ENCODE results near the gene SGCD.

Gene SGCD

DNA sequence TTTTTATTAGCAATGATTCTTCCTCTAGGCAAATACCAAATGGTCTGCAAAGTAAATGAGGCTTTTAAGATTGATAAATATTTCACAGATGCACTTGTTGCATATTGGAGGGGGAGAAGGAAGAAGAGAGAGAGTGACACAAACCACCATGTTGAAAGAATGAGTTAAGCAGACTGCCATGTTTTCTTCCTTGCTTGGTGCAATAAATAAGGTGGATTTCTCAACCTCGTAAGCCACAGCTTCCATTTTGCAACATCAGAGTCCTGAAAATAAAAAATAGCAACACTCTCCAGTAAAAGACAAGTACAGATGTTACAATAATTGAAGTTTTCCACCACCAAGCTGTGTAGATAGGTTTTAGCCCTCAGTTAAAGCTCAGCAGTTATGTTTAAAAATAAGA lies 202.9 kb downstream of the SGCD start:
- DNase-seq (ENCODE audit: extremely low read depth, low read depth), result no peak
- TF ChIP-seq, protein P1, sequence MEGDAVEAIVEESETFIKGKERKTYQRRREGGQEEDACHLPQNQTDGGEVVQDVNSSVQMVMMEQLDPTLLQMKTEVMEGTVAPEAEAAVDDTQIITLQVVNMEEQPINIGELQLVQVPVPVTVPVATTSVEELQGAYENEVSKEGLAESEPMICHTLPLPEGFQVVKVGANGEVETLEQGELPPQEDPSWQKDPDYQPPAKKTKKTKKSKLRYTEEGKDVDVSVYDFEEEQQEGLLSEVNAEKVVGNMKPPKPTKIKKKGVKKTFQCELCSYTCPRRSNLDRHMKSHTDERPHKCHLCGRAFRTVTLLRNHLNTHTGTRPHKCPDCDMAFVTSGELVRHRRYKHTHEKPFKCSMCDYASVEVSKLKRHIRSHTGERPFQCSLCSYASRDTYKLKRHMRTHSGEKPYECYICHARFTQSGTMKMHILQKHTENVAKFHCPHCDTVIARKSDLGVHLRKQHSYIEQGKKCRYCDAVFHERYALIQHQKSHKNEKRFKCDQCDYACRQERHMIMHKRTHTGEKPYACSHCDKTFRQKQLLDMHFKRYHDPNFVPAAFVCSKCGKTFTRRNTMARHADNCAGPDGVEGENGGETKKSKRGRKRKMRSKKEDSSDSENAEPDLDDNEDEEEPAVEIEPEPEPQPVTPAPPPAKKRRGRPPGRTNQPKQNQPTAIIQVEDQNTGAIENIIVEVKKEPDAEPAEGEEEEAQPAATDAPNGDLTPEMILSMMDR (IDR thresholded peaks at IDR 0.05; ENCODE audit: low read depth, low read length), result no peak

DNA sequence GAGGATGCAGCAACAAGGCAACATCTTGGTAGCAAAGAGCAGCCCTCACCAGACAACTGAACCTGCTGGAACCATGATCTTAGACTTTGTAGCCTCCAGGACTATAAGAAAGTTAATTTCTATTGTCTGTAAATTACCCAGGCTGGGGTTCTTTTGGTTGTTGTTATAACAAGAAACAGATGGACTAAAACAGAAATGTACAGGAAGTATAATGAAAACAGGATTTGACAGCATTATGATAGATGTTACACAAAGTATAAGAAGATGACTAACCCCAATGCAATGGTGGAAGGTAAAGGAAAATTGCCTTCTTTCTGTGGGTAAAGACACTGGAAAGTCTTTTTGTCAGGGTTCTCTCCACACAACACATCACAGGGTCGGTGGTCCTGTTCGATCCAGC lies 204.2 kb downstream of the SGCD start:
- TF ChIP-seq, protein P1 (IDR thresholded peaks at IDR 0.05; ENCODE audit: low read depth, low read length), result no peak
- DNase-seq (ENCODE audit: extremely low read depth, low read depth), result no peak

DNA sequence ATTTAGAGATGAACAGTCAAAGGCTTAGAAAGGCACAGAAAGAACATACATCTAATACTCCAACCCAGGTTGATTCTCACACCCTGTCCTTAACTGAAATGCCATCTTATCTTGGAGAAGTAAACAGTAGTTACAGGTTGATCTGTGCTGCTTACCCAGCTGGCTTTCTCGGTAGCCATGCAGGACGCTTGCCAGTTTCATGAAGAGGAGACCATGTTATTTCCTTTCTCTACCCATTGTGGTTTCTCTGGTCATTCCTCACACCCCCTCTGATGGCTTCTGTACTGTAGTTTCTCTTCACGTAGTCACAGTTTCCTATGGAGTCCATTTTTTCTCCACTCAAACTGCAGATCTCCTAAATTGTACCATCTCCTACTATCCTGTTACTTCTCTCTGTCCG lies 206.0 kb downstream of the SGCD start:
- TF ChIP-seq, protein P1 (IDR thresholded peaks at IDR 0.05; ENCODE audit: low read depth, low read length), result no peak
- DNase-seq (ENCODE audit: extremely low read depth, low read depth), result no peak

DNA sequence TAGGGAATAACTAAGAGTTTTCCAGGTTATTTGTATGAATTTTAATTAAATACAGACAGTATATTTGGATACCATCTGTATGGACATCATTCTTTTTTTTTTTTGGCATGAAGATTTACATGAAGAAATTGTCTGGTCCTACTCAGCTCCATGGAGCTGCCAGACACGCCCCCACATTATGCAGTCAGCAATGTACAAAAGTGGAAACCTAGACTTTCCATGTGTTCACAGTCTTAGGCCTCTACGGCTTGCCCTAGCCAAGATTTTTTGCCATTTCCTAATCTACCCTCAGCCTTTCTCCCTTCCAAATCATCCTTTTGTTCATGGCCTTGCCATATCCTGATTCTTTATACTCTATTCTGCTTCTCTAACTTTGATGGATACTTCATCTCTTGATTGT lies 207.1 kb downstream of the SGCD start:
- DNase-seq (ENCODE audit: extremely low read depth, low read depth), result peak; percentile 10
- TF ChIP-seq, protein P1 (IDR thresholded peaks at IDR 0.05; ENCODE audit: low read depth, low read length), result no peak

DNA sequence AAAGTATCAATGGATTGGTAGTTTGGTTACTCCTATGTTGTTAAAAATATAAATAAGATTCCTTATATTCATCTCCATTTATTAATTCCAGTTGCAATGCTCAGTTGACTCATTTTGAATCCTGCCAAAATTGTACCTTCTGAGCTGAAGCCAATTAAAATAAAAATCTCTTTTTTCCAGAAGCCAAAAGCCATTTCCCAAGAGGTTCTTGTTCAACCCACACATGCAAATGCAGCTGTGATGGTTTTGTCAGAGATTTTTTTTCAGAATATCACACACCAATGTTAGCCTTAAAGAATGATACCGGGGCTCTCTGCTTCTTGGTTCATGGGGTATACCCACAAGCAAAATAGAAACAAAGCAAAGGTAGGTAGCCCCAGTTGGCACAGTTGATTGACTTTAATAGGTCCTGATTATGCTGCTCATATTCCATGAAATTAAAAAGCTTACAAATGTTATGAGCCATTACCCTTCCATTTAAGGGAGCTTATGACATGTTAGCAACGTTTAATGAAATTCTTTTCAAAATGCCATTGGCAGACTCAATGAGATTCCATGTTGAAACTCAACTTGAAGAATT lies 208.0 kb downstream of the SGCD start:
- TF ChIP-seq, protein P1 (IDR thresholded peaks at IDR 0.05; ENCODE audit: low read depth, low read length), result no peak
- peak; percentile 34 for DNase-seq (ENCODE audit: extremely low read depth, low read depth)

DNA sequence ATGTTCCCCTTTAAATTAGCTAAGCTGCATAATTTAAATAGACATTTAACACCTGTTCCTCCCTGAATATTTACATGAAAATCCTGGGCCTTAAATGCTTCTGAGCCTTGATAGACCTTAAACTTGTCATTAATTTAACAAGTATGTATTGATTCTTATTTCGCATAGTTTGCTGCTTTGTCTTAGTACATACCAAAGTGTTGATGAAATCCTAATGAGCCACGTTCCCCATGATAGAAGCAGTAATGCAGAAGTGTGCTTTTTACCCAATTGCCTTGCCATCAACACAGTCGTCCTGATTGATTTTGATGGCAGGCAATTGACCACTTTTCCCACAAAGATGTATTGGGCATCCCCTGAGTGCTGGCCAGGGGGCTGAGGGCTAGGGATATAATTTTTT lies 213.5 kb downstream of the SGCD start:
- TF ChIP-seq, protein P1 (IDR thresholded peaks at IDR 0.05; ENCODE audit: low read depth, low read length), result no peak
- no peak for DNase-seq (ENCODE audit: extremely low read depth, low read depth)

DNA sequence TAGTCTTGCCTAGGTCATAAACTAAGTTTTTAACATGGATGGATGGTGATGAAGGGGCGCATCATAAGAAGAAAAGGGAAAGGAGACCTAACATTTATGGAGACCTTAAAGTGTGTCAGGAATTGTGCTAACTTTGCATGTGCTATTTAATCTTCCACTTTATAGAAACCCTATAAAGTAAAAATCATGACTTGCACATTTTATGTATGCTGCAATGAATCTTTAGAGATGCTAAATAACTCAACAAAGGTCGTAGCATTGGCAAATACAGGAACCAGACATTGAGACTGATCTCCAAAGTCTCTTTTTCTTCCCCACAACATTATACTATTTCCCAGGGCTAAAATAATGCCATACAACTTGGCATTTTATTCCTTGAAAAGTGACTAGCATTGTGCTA lies 214.6 kb downstream of the SGCD start:
- no peak for DNase-seq (ENCODE audit: extremely low read depth, low read depth)

More for the DNA sequence above, 214.6 kb downstream of the SGCD start:
- TF ChIP-seq, protein P1 (IDR thresholded peaks at IDR 0.05; ENCODE audit: low read depth, low read length), result no peak
